GM19324 (cell line): ENCODE results near the gene HCN4.
"Not testable (repeated sequence)": the region's sequence is repeated elsewhere in the genome, so short reads cannot be mapped to it uniquely, and the experiment has no call there.

Experiments used
- ATAC-seq: cut with Tn5 transposase; IDR thresholded peaks from one replicate; pipeline ENCODE4 v1.9.1; 2021; ENCODE audit warnings: mild to moderate bottlenecking, moderate library complexity; ENCODE audit not compliant: unreplicated experiment, low FRiP score

The HCN4 gene

DNA sequence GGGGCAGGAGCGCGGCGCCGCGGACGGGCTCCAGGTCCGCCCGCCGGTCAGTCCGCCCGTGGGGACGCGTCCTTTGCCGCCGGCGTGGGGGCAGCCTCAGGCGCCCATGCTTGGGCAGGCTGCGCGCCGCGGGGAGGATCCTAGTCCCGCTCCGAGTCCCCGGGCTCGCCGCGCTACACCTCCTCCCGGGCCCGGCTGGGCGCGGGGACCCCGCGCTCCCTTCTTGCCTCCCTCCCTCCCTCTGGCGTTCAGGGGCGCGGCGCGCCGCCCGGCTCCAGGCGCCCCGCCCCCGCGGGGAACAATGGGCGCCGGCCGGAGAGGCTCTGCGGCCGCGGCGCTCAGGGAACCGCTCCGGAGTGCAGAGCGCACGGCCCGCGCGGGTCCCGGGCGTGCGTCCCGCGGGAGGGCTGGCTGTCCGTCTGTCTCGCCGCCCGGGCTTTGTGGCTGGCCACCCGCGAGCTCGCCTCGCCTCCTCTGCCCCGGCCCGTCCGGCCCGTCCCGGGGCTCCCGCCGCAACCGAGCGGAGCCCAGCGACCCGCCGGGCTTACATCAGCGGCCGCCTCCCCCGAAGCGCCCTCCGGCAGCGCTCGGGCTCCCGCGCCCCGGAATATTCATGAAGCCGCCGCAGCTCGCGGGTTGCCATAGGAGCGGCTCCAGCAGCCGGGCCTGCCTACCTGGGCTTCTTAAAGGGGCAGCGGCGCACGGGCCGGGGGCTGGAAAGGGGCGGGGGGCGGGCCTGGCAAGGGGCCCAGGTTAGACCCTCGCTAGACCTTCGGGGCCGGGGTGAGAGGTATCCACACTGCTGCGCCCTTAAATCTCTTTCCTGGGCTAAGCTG lies at the start of gene HCN4:
TSS of gene HCN4 (minus strand) at position 658 of the 836 bp plus-strand sequence. CDS start 688 bp downstream, outside the sequence.
- no peak for ATAC-seq

GRCh38 chr15:73414876-73415275 lies 46.1 kb upstream of the HCN4 start:
- no peak for ATAC-seq

DNA sequence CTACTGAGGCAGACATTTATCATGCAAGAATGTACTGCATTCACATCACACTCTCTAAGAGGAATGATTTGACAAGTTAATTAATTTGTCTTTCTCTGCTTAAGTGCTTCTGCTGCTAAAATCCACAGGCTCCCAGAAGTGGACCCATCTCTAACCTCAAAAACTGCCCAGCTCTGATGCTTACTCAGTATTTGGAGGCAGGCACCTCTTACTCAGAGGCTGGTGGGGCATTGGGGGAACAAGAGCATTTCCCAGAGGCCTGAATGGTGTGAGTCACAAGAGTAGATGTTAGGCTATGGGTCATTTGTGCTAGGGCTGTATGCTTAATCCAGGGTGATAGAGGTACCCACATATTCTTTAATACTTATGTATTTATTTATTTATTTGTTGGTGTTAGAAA lies 34.4 kb upstream of the HCN4 start:
- ATAC-seq: no peak

- ATAC-seq: not testable (repeated sequence)
Measured at GRCh38 chr15:73400222-73400621, 31.5 kb upstream of the HCN4 start.

GRCh38 chr15:73398861-73399260 lies 30.1 kb upstream of the HCN4 start:
- no peak for ATAC-seq

GRCh38 chr15:73397461-73397860 lies 28.7 kb upstream of the HCN4 start:
- ATAC-seq: no peak

DNA sequence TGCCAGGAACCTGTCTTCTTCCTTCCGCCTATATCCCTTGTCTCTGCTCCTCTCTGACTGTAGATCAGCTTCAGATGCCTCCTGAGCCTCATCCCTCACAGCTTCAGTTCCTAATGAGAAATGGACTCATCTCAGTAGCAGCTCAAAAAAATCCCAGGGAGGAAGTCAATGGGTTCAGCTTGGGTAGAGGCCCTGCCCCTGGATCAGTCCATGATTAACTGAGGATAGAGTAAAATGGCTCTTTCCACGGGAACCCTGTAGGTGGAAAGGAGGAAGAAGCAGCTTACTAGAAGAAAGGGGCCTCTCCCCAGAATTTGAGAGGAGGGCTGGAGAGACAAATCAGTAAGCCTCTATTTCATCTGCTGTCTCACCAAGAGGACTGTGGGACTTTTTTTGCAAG lies 26.9 kb upstream of the HCN4 start:
- no peak for ATAC-seq

- no peak for ATAC-seq
Measured at GRCh38 chr15:73394782-73395181, 26.0 kb upstream of the HCN4 start.

DNA sequence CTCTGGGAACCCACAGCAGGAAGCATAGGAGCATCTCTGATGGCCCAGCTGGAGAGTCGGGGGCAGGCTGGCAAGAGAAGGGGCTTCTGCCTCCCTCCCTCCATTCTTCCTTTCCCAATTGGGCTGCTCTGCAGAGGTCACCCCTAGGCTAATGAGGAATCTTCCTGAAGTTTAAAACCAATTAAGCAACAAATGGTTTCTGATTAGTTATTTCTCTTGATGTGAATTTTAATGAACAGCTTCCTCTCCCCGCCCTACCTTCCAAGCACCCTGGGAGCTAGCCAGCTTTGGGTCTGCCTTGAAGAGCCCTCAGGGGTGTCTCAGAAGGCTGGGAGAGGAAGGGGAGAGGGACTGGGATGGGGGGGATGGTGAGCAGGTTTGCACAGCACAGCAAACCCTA lies 24.6 kb upstream of the HCN4 start:
- ATAC-seq: no peak

GRCh38 chr15:73392025-73392424 lies 23.3 kb upstream of the HCN4 start:
- no peak for ATAC-seq

- no peak for ATAC-seq
Measured at GRCh38 chr15:73391128-73391872, 22.5 kb upstream of the HCN4 start.

DNA sequence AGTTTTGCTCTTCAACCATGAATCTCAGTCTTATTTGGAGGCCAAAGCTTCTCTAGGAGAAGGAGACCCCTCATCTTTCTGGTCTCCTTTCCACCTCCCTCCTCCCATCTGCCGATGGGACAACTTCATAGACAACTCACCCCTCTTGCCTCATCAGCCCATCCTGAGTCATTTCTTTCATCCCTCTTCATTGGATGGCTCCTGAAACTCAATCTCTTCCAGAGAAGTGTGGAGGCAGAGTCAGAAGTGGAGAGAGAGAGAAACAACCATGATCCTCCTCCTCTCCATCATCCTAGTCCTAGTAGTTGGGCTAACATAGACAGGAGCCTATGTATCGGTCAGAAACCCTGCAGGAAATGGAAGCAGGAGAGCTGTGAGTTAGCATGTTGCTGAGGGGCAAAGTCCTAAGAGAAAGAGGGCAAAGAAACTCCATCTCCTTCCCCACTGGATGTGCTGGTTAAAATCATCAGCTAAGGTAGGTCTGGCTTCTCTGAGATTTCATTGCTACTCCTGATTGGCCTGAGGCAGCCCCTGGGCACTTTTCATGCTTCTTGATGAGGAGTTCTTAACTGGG lies 21.3 kb upstream of the HCN4 start:
- ATAC-seq: no peak

- ATAC-seq: no peak
Measured at GRCh38 chr15:73389539-73389938, 20.8 kb upstream of the HCN4 start.

GRCh38 chr15:73388256-73388781 lies 19.6 kb upstream of the HCN4 start:
- no peak for ATAC-seq

DNA sequence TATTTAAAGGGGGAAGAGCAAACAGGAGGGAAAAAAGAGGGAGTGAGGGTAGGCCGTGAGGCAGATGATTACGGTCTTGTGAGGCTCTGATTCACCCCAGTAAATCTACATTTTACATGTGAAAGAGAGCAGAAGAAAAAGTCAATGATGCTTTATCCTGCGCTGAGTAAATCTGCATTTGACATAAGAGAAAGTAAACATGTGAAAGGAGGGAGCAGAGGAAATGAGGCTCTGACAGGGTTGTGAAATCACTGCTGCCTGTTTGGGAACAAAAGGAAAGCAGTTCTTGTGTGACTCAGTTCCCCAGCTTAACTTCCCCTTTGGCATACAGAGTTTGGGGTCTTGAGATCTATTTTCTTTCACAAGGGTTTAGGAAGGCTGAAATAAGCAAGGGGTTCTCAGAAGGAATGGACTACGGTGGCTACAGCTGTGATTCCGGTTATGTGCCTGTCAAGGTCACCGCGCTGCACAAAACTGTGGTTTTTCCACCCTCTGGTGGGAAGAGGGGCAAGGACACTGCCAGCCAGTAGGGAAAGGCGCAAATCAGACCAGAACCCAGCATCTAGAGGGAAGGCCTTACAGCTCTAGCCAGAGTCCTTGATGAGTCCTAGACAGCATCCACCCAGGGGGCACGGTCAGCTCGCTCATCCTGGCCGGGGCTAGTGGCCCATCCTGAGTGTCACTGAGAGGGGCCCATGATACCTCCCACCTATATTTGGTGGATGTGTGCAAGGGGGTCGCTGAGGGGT lies 18.9 kb upstream of the HCN4 start:
- no peak for ATAC-seq

DNA sequence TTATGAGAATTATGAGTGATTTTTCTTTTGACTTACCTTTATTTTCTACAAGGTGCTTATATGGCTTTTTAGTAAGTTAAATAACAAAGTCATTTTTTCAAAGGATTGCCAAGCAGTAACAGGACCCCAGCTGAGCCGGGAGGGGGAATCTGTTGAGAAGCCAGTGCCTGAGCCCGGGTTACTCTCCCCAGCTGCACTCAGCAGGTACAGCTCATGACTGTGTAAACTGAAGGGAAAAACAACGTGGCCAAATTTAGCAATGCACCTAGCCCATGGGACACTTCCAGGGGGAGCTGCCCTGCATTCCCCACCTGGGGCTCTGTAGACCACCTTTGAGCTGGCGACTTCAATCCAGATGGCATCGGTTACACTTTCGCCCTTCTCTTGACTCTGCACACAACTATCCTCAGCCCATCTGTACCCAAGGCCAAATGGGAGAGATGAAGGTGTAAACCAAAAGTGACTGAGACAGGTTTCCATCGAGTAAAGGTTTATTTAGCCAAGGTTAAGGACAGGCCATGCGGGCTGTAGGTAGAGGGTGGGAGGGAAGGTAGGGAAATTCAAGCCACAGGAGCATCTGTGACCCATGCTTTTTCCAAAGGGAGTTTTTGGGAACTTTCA lies 18.2 kb upstream of the HCN4 start:
- no peak for ATAC-seq

- no peak for ATAC-seq
Measured at GRCh38 chr15:73386238-73386637, 17.5 kb upstream of the HCN4 start.

DNA sequence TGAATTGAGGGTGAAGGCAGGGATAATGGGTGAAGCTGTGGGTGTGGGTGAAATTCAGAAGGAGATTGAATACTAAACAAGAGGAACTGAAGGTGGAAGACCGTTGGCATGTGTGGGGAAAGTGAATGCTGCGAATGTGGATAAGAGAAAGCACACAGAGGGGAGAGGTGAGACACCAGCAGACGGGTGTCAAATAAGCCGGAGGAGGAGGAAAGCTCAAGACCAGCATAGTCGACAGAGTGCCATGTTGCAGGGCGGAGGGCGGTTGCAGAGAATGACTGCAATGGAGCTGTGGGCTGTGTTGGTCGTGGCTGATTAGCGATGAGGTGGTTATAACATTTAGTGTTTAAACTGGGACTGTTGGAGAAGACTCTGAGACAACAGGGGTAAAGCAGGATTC lies 16.4 kb upstream of the HCN4 start:
- ATAC-seq: no peak

GRCh38 chr15:73383310-73384189 lies 14.8 kb upstream of the HCN4 start:
- no peak for ATAC-seq
